HFF-Myc (cell line): ENCODE results near the gene CDR2L.

ENCODE experiments used
- DNase-seq: peaks from one replicate; pipeline ENCODE4 v3.0.0-alpha.2; 2011; ENCODE audit warnings: low read depth; ENCODE audit errors: extremely low read depth
- H3K4me3 ChIP-seq: replicated peaks from 2 replicates; pipeline ENCODE4 v1.5.1; 2011; ENCODE audit warnings: low read depth, mild to moderate bottlenecking, control low read depth, low read length
- CTCF ChIP-seq: IDR thresholded peaks from 2 replicates; pipeline ENCODE4 v1.5.1; 2012; ENCODE audit warnings: mild to moderate bottlenecking, low read depth, low read length, control low read depth; ENCODE audit errors: missing control alignments

Gene CDR2L

GRCh38 chr17:75011401-75012095 is 24.1 kb downstream of the CDR2L start:
- no peak for TF ChIP-seq CTCF
- peak; percentile 61 for DNase-seq
- peak overlapping the region; percentile 92 for H3K4me3 ChIP-seq

GRCh38 chr17:75012096-75012345 is 24.6 kb downstream of the CDR2L start:
- peak overlapping the region; percentile 92 for H3K4me3 ChIP-seq
- TF ChIP-seq CTCF, result no peak
- no peak for DNase-seq

GRCh38 chr17:75012346-75013091 is 25.1 kb downstream of the CDR2L start, which contains the start of gene MRPL58:
Gene MRPL58 (plus strand): TSS chr17:75012670. CDS start chr17:75012687, 17 bp downstream.
- TF ChIP-seq CTCF, result peak; percentile 39
- peak within 1 kb of the TSS; percentile 92 for H3K4me3 ChIP-seq
- peak; percentile 56 for DNase-seq

- H3K4me3 ChIP-seq, result peak overlapping the region; percentile 92
- no peak for TF ChIP-seq CTCF
- DNase-seq, result no peak
These were observed 25.7 kb downstream of the CDR2L start for GRCh38 chr17:75013092-75013559.

GRCh38 chr17:75019146-75019545 is 31.7 kb downstream of the CDR2L start:
- no peak for DNase-seq
- H3K4me3 ChIP-seq, result no peak overlapping the region
- no peak for TF ChIP-seq CTCF

- TF ChIP-seq CTCF, result no peak
- H3K4me3 ChIP-seq, result no peak overlapping the region
- no peak for DNase-seq
These were observed 32.3 kb downstream of the CDR2L start for GRCh38 chr17:75019710-75020109.
